HG03097 (cell line): ENCODE data around the gene MR1.

Experiments
- ATAC-seq: cut with Tn5 transposase; IDR thresholded peaks from one replicate; pipeline ENCODE4 v1.9.1; 2021; ENCODE audit not compliant: unreplicated experiment, low FRiP score

Gene MR1

GRCh38 chr1:181061891-181062835, 28.4 kb downstream of the MR1 start:
- peak; percentile 64 for ATAC-seq

- peak; percentile 75 for ATAC-seq
Measured at GRCh38 chr1:181062836-181063428, 29.1 kb downstream of the MR1 start.

- no peak for ATAC-seq
Measured at GRCh38 chr1:181064011-181064623, 30.3 kb downstream of the MR1 start.

GRCh38 chr1:181064702-181065101, 30.9 kb downstream of the MR1 start:
- no peak for ATAC-seq

GRCh38 chr1:181073638-181074037, 39.9 kb downstream of the MR1 start:
- ATAC-seq, result no peak

GRCh38 chr1:181075766-181076350, 42.1 kb downstream of the MR1 start:
- no peak for ATAC-seq

GRCh38 chr1:181076852-181077251, 43.1 kb downstream of the MR1 start:
- ATAC-seq, result no peak

- ATAC-seq, result no peak
Measured at GRCh38 chr1:181077576-181078242, 43.9 kb downstream of the MR1 start.

- no peak for ATAC-seq
Measured at GRCh38 chr1:181079382-181079781, 45.6 kb downstream of the MR1 start.

- no peak for ATAC-seq
Measured at GRCh38 chr1:181079920-181080319, 46.1 kb downstream of the MR1 start.

- no peak for ATAC-seq
Measured at GRCh38 chr1:181080556-181080955, 46.8 kb downstream of the MR1 start.

- no peak for ATAC-seq
Measured at GRCh38 chr1:181081395-181081794, 47.6 kb downstream of the MR1 start.

GRCh38 chr1:181083842-181084605, 50.2 kb downstream of the MR1 start:
- no peak for ATAC-seq

GRCh38 chr1:181084606-181084969, 50.8 kb downstream of the MR1 start:
- ATAC-seq, result no peak

- ATAC-seq, result no peak
Measured at GRCh38 chr1:181086091-181086490, 52.3 kb downstream of the MR1 start.

GRCh38 chr1:181086926-181087325, 53.1 kb downstream of the MR1 start:
- no peak for ATAC-seq

- ATAC-seq, result no peak
Measured at GRCh38 chr1:181087400-181087901, 53.7 kb downstream of the MR1 start.

GRCh38 chr1:181088079-181089016, 54.6 kb downstream of the MR1 start, which contains the start of gene IER5:
Gene IER5 (plus strand): TSS chr1:181088700. CDS start chr1:181088903, 203 bp downstream.
- ATAC-seq, result peak; percentile 76
